ENCODE data around the gene RIN1.
"Not testable (repeated sequence)": the region's sequence is repeated elsewhere in the genome, so short reads cannot be mapped to it uniquely, and the experiment has no call there.

Gene RIN1

DNA sequence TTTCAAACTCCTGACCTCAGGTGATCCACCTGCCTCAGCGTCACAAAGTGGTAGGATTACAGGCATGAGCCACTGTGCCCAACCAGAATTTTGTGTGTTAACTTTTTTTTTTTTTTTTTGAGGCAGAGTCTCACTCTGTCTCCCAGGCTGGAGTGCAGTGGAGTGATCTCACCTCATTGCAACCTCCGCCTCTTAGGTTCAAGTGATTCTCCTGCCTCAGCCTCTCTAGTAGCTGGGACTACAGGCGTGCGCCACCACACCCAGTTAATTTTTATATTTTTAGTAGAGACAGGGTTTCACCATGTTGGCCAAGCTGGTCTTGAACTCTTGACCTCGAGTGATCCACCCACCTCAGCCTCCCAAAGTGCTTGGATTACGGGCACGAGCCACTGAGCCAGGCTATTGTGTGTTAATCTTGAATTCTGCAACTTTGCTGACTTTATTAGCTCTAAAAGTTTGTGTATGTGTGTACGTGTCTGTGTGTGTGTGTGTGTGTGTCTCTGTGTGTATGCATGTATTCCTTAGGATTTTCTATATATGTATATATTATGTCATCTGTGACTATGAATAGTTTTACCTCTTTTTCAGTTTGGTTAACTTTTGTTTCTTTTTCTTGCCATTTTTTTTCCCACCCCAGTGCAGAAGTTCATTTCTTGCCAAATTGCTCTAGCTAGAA, 14.5 kb upstream of the RIN1 start:
- not testable (repeated sequence) for DNase-seq

DNA sequence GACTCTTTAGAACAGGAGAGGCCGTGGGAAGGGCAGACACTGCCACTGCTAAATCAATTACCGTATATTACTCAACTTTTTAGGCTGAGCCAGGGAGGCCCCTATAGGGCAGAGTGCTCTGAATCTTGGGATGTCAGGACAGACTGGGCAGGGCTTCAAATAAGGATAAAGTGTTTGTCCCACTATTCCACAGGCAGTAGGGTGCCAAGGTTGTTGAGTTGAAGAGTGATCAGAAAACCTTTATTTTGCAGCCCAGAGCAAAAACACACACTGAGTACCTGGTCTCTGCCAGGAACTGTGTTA, 12.8 kb upstream of the RIN1 start:
- DNase-seq = no peak

GRCh38 chr11:66347425-66348276, 11.4 kb upstream of the RIN1 start, which contains the start of gene B4GAT1:
Gene B4GAT1 (minus strand): TSS chr11:66347629. CDS start chr11:66347545, 84 bp downstream.
- peak; percentile 93 for DNase-seq

DNA sequence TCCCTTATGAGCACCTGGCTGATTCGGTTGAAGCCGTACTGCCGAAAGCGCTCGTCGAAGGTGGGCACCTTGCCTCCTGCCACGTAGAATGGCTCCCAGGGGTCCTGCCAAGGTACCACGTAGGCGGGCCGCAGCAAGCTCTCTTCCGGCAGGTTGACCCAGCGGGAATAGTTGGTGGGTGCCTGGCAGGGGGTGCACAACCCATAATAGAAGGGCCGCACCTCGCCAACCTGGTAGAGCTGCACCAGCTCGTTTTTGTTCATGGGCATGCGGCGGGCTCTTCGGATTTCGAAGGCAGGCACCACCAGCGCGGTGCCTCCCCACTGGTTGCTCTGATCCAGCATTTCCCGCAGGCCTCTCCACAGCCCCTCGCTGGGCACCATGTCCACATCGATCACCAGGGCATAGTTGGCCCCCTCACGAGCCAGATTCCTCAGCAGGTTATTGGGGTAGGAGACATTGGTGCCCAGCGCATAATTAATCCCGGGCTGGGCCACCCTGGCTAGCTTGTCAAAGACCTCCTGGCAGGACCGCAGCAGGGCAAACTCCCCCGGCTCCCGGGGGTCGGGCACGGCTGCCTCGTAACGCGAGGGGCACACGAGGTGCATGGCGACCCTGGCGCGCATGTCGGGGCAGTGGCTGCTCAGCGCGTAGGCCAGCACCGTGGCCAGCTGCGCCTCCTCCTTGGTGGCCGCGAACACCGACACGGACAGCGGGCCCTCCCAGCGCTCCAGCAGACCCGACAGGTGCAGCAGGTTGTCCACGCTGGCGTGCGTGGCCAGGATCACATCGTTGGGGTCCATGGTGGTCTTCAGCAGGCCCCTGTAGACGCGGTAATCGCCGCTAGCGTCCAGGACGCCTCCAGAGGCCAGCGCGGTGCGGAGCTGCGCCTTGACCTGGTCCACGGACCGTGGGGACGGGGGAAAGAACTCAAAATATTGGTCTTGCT, 10.5 kb upstream of the RIN1 start:
- DNase-seq = no peak

DNA sequence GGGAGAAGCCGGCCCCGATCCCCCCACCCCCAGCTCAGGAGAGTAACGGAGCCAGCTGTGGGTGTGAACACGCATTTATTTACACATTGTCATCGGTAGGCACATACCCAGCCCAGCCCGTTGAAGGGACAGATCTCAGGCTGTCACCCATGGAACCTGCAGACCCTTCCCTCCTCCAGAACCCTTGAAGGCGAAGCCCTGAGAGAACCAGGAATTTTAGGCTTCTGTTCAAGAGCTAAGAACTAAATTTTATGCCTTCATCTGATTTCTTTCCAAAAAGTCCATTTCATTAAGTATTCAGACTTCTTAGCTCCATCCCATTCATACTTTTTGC, 9.0 kb upstream of the RIN1 start:
- DNase-seq = no peak

- DNase-seq = peak; percentile 97
These were observed 8.5 kb upstream of the RIN1 start, which contains the start of gene BRMS1 for GRCh38 chr11:66344550-66345315. Gene BRMS1 (minus strand): TSS chr11:66345104. CDS start chr11:66342234, 2,870 bp downstream.

DNA sequence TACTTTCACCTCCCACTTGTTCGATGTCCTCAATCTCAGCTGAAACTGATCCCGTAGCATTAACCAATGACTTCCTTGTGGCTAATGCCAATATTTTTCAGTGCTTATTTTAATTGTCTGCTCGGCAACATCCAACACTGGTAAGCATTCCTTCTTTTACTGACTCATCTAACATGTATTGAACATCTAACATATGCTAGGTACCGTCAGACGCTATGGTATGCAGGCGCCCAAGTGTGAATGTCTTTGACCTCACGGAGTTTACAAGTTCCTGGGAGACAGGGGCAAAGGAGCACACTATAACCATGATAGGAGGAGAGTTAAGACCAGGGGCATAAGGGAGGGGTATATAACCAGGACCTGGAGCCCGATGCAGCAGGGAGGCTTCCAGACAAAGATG, 6.9 kb upstream of the RIN1 start:
- no peak for DNase-seq

DNA sequence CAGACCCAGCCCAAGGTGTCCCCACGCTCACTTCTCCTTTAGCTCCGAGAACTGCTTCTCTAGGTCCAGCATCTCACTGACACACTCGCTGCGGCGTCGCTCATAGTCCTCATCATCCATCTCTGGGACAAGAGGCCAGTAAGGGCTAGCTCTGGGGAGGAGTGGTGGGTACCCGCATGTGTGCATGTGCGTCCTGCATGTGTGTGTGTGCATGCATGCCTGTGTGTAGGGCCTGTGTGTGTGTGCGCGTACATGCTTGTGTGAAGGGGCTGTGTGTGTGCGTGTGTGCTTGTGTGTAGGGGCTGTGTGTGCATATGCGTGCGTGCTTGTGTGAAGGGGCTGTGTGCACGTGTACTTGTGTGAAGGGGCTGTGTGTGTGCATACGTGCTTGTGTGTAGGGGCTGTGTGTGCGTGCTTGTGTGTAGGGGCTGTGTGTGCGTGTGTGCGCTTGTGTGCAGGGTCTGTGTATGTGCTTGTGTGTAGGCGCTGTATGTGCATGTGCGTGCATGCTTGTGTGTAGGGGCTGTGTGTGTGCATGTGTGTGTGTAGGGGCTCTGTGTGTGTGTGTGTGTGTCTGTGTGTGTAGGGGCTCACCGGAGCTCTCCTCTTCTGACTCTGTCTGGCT, 5.4 kb upstream of the RIN1 start:
- DNase-seq = no peak

DNA sequence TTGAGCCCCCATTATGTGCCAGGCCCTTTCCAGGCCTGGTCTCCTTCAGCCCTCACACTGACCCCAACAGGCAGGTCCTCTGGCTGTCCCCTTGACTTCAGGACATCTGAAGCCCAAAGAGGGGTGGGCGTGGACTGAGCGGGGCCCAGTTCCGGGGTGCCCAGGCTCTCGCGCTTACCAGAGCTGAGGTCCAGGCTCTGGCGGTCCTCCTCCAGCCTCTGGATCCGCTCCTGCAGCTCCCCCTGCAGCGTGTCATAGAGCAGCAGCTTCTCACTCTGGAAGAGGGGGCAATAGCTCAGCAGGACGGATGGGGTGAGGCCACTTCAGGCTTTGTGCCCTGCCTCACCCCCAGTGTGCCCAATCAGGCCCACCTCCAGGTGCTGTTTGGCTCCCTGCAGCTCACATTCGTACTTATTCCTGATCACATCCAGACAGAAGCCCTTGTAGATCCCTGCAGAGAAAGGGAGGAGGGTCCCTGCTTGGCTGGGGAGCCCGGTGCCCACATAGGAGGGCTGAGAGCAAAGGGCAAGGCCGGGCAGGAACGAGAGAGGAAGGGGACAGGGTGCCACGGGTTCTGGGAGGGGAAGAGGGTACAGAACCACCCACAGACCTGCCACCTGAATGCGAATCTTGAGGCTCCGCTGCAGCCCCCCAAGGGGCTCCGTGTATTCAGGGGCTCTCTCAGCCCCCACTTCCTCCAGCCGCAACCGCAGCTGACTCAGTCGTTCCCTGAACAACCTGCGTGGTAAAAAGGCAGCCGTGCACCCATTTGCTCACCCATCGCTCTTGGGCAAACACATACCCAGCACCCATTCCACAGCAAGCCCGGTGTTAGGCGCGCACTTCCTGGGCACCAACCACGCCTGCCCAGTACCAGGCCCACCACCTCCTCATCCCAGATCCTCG, 4.6 kb upstream of the RIN1 start:
- no peak for DNase-seq

DNA sequence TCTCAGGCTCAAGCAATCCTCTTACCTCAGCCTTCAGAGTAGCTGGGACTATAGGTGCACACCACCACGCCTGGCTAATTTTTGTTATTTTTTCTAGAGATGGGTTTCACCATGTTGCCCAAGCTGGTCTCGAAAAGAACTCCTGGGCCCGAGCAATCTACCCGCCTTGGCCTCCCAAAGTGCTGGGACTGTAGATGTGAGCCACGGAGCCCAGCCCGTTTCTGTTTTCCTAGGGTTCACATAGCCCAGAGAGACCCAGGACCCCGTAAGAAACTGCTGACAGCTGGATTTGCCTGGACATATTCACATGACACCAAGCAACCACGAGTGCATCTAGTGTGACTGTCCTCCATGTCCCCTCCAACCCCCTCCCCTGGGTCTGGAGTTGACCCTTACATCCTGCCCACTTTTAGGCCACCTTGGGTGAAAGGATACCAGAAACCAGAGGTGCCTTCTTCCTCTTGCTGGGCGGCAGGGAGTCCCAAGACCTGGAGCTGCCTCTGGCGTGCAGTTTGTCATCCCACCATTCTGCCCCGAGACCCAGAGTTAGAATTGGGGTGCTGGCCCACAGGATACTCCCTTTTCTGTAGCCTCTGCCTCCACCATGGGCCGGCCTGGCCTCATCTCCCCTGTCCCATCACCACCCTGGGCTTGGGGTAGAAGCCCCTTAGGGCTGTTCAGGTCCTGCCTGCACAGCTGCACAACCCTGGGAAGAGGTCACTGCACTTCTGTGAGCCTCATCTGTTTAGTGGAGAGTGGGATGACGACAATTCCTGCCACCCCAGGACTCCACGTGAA, 3.7 kb upstream of the RIN1 start:
- DNase-seq = no peak

DNA sequence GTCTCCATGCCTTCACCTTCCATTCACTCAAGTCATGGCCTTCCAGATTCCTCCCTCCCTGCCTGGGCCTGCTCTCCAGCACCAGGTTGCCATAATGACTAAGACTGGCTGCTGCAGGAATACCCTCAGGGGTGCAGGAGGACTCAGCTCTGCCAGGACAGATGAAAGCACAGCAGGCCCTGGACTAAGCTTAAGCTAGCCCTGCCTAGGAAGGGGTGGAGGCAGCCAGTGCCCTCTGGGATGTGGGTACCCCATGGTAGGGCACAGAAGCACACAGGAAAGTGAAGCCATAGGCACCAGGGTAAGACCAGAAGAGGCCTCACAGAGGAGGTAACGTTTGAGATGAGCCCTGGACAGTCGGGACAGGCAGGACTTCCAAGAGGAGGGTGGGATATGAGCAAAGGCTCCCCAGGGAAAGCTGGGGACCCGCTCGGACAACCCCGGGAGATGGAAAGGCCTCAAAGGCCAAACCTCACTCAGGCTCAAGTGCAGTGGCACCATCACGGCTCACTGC, 3.0 kb upstream of the RIN1 start:
- no peak for DNase-seq

DNA sequence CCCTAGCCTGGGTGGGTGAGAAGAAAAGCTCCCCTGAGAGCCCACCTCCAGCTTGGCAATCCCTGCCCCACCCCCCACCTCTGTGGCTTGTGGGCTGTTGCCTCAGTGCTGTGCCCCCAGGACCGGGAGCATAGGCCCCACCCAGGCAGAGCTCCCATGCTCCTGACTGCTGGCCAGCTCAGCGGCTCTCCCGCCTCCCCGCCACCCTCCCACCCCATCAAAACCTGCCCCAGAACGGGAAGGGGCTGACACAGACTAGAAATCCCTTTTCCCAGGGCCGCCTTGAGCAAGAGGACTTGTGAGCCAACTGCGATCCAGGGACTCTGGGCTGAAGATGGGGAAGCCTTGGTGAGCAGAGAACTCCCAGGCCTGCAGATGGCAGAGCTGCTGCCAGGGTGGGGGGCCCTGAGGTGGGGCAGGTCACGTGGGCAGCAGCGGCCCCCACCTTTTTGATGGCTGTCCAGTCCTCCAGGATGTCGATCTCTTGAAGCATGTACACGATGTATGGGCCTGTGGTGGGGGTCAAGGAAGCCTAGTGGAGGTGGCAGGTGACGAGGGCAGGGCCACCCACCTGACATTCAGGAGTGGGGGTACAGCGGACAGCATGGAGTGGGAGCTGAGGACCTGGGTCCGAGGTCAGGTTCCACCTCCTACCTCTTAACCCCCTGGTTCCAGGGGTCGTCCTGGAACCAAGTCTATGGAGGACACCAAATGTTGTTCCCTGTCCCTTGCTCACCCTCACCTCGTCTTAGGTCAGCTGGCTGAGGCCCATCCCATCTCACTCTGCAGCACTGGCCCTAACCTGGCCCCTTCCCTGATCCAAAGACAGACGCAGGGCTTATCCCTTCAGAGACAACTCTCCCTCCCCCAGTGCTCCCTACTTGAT, 2.3 kb upstream of the RIN1 start:
- no peak for DNase-seq

DNA sequence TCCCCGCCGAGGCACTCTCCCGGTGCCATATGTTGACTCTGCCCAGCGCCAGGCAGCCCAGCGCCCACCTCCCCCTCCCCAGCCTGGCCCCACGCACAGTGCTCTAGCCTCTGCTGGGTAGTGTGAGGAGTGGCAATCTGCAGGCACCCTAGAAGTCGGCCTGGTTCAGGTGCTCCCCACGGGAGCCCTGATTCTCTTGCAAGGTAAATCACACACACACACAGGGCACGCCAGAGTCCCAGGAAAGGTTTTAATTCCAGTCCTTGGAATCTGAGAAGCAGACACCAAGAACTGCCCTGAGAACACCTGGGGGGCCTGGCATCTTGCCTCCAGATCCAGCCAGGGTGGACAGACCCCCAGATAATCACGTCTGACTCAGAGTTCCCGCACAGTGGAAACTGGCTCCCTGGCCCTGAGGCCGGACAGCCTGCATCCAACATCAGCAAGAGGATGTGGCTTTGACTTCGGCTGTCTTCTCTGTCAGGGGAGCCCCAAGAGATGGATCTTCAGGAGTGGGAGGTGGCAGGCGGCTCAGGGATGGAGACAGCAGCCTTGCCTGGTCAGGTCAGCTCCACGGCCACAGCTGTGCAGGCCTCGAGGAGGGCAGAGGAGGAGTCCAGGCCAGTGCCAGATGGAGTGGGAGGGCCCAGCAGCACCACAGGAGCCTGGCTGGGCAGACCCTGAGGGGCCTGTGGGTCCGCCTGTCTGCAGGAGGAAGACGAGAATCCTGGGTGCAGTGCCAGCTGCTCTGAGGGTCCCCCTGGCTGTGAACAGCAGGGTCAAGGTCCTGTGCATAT, 1.1 kb upstream of the RIN1 start:
- no peak for DNase-seq

- DNase-seq = no peak
These were observed 552 bp downstream of the RIN1 start for GRCh38 chr11:66335531-66336233.

DNA sequence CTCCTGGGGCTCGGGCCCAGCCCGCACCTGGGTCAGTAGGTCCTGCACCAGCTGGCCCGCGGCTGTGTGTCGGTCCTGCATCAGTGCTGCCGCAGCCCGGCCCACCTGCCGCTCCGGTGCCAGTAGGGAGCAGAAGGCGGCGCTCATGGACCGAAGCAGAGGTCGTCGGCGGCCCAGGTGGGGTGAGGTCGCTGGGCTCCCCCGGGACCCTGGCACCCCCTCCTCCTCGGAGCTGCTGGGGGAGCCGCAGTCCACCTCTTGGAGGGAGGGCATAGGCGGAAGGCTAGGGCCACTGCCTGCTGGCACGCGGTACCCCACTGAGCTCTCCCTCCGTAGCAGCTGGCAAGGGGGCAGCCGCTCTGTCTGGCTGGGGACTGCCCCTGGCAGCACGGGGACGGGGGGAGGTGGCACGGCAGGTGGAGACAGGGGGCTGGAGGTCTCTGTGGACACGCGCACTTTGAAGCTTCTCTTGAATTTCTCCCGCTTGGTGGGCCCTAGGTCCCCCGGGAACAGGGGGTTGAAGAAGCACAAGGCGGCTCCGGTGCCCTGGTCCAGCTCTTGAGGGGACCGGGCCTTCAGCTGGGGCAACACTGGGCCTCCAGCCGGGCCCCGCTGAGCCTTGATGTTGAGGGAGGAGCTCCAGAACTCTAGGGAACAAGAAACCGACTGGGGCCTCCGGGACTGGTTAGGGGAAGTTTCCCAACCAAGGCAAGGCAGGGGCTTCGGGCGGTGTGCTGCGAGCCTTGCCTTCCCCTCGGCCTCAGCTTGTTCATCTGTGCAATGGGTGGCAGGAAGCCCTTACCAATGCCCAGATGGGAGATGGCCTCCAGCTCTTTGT, 1.4 kb downstream of the RIN1 start:
- DNase-seq = no peak

DNA sequence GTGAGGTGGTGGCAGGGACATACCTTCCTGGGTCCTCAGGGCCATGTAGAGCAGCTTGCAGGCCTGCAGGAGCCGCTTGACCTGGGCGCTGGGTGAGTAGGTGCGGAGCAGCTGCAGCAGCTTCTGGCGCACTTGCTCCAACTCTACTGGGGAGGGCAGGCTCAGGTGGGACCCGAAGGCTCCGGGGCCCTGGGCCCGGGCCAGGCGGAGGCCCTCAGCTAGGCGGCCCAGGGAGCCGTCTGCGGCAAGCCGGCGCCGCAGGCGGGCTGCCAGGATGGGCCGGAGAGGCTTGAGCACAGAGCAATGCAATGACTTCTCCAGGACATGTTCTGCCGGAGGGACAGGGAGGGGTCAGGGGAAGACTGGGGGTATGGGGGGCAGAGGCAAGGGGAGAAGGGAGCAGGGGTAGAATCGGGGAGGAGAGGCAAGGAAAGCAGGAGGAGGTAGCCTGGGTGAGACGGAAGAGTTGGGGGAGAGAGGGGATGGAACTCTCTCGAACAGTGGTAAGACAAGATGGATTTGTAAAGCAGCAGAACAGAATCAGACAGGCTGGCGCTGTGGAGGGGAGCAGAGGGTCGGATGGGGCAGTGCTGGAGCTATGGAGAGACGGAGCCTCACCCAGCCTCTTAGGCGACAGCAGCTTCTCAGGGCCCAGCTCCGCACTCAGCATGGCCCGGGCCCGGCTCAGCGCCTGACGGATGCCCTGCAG, 2.2 kb downstream of the RIN1 start:
- no peak for DNase-seq

Data from activated CD4-positive, alpha-beta T cell treated with anti-CD3 and anti-CD28 coated beads, Interleukin-2, amount 50 U/mL, for 16 hours (primary cell).